NCI-H1436 treated with DMSO at 0.1 percent for 48 hours (cell line): ENCODE results near the gene CEP128.

Source experiments
- DNase-seq: peaks from one replicate; lab custom pipeline; 2025; lab: John Stamatoyannopoulos, UW

The CEP128 gene

GRCh38 chr14:80608563-80608962, 333.0 kb downstream of the CEP128 start:
- no peak for DNase-seq

GRCh38 chr14:80607430-80608190, 333.9 kb downstream of the CEP128 start:
- DNase-seq, result no peak

GRCh38 chr14:80606347-80606772, 335.2 kb downstream of the CEP128 start:
- no peak for DNase-seq

- DNase-seq, result no peak
These were observed 336.0 kb downstream of the CEP128 start for GRCh38 chr14:80605536-80605935.

- DNase-seq, result no peak
These were observed 338.6 kb downstream of the CEP128 start for GRCh38 chr14:80602946-80603345.

GRCh38 chr14:80587096-80587724, 354.3 kb downstream of the CEP128 start:
- no peak for DNase-seq

GRCh38 chr14:80586131-80586530, 355.4 kb downstream of the CEP128 start:
- no peak for DNase-seq

- no peak for DNase-seq
These were observed 356.1 kb downstream of the CEP128 start for GRCh38 chr14:80585506-80585835.

- DNase-seq, result no peak
These were observed 356.6 kb downstream of the CEP128 start for GRCh38 chr14:80584744-80585505.

- no peak for DNase-seq
These were observed 363.9 kb downstream of the CEP128 start for GRCh38 chr14:80577599-80577998.

GRCh38 chr14:80576401-80576800, 365.1 kb downstream of the CEP128 start:
- no peak for DNase-seq

- DNase-seq, result no peak
These were observed 365.8 kb downstream of the CEP128 start for GRCh38 chr14:80575763-80576162.

GRCh38 chr14:80572666-80573065, 368.9 kb downstream of the CEP128 start:
- no peak for DNase-seq

GRCh38 chr14:80570930-80571298, 370.6 kb downstream of the CEP128 start:
- no peak for DNase-seq

- DNase-seq, result no peak
These were observed 373.5 kb downstream of the CEP128 start for GRCh38 chr14:80567905-80568536.

GRCh38 chr14:80565001-80565400, 376.5 kb downstream of the CEP128 start:
- DNase-seq, result no peak

- DNase-seq, result no peak
These were observed 377.5 kb downstream of the CEP128 start for GRCh38 chr14:80564051-80564450.

- no peak for DNase-seq
These were observed 380.5 kb downstream of the CEP128 start for GRCh38 chr14:80560800-80561657.

GRCh38 chr14:80554139-80554538, 387.4 kb downstream of the CEP128 start:
- no peak for DNase-seq

- no peak for DNase-seq
These were observed 392.4 kb downstream of the CEP128 start for GRCh38 chr14:80549141-80549540.
